GM23248 (cell line): ENCODE results near the gene DSE. TPM values are rescaled to one million over a fixed set of nuclear protein-coding genes. Genes with fewer than 3 reads are reported as not detected.

Experiments
- DNase-seq: peaks from one replicate; pipeline ENCODE4 v3.0.0-alpha.2; 2015
- H2AFZ ChIP-seq: fragments of 200-600 bp; sonication (generic); 2 replicates; pipeline ENCODE4 v1.6.1; 2016; ENCODE audit warnings: antibody characterized with exemption
- H3F3A ChIP-seq: fragments of 200-600 bp; sonication (generic); 2 replicates; pipeline ENCODE4 v1.6.1; 2016; ENCODE audit warnings: mild to moderate bottlenecking, antibody characterized with exemption, mixed run types; ENCODE audit not compliant: insufficient read depth
- H3K27ac ChIP-seq: fragments of 200-600 bp; sonication (generic); 2 replicates; pipeline ENCODE4 v1.5.1; 2016; ENCODE audit warnings: mild to moderate bottlenecking
- H3K27me3 ChIP-seq: fragments of 200-600 bp; sonication (generic); replicated peaks from 2 replicates; pipeline ENCODE4 v1.6.1; 2016; ENCODE audit warnings: mild to moderate bottlenecking; ENCODE audit not compliant: insufficient read depth
- H3K36me3 ChIP-seq: fragments of 200-600 bp; sonication (generic); 2 replicates; pipeline ENCODE4 v1.6.1; 2016; ENCODE audit warnings: low read depth, mild to moderate bottlenecking
- H3K4me1 ChIP-seq: fragments of 200-600 bp; sonication (generic); 2 replicates; pipeline ENCODE4 v1.6.1; 2016; ENCODE audit warnings: mild to moderate bottlenecking; ENCODE audit not compliant: insufficient read depth
- H3K4me2 ChIP-seq: fragments of 200-600 bp; sonication (generic); one replicate; pipeline ENCODE4 v1.6.1; 2016; ENCODE audit warnings: mild to moderate bottlenecking; ENCODE audit not compliant: unreplicated experiment
- H3K4me3 ChIP-seq: fragments of 200-600 bp; sonication (generic); 2 replicates; pipeline ENCODE4 v1.5.1; 2016; ENCODE audit warnings: mild to moderate bottlenecking
- H3K79me2 ChIP-seq: fragments of 200-600 bp; sonication (generic); 2 replicates; pipeline ENCODE4 v1.6.1; 2016; ENCODE audit warnings: mild to moderate bottlenecking; ENCODE audit not compliant: insufficient read depth
- H3K9ac ChIP-seq: fragments of 200-600 bp; sonication (generic); 2 replicates; pipeline ENCODE4 v1.6.1; 2016; ENCODE audit warnings: mild to moderate bottlenecking
- H3K9me2 ChIP-seq: fragments of 200-600 bp; sonication (generic); 2 replicates; pipeline ENCODE4 v1.6.1; 2016; ENCODE audit warnings: mixed run types, mild to moderate bottlenecking, moderate library complexity; ENCODE audit not compliant: insufficient read depth
- H3K9me3 ChIP-seq: fragments of 200-600 bp; sonication (generic); one replicate; pipeline ENCODE4 v1.6.1; 2017; ENCODE audit warnings: low read depth
- H4K20me1 ChIP-seq: fragments of 200-600 bp; sonication (generic); 2 replicates; pipeline ENCODE4 v1.6.0; 2016; ENCODE audit not compliant: insufficient read depth
- EZH2 ChIP-seq: fragments of 200-600 bp; sonication (generic); IDR thresholded peaks from 2 replicates; pipeline ENCODE4 v1.6.1; 2018; ENCODE audit warnings: antibody characterized with exemption, mild to moderate bottlenecking; ENCODE audit not compliant: insufficient read depth, poor library complexity, severe bottlenecking
- EZH2phosphoT487 ChIP-seq: fragments of 200-600 bp; sonication (generic); IDR thresholded peaks from 2 replicates; pipeline ENCODE4 v1.6.1; 2018; ENCODE audit warnings: antibody characterized with exemption, moderate library complexity, mild to moderate bottlenecking, low read depth; ENCODE audit not compliant: insufficient read depth
- WGBS, 2 experiments: methylation state at CpG; one replicate each; pipeline ENCODE4 v1.1.6; 2015 to 2017; ENCODE audit warnings: low lambda C conversion rate in 2 of 2, low coverage in 1 of 2; ENCODE audit errors: missing lambda C conversion rate in 2 of 2; 5-methylcytosine and 5-hydroxymethylcytosine counted together
- in situ Hi-C: fragments of 300-500 bp; cut with MboI; formaldehyde crosslinking; loops from 2 replicates; pipeline ENCODE4 v1.15.0; 2020
- polyA plus RNA-seq: library from polyadenylated mRNA; unstranded; fragments of >200 nt; fragmentation: Nextera tagmentation; extraction: Ambion mirVana; gene quantifications from 2 replicates; pipeline ENCODE4 v1.2.1, GENCODE V29; 2016
- total RNA-seq: library from RNA; depleted of rRNA; stranded (reverse); fragments of >200 nt; shearing (Covaris generic); gene quantifications from 2 replicates; pipeline ENCODE4 v1.2.3, GENCODE V29; 2014

DSE gene
- total and polyA plus RNA-seq, 2 experiments from 2014 or later: 42.7 to 83.9 TPM

DNA sequence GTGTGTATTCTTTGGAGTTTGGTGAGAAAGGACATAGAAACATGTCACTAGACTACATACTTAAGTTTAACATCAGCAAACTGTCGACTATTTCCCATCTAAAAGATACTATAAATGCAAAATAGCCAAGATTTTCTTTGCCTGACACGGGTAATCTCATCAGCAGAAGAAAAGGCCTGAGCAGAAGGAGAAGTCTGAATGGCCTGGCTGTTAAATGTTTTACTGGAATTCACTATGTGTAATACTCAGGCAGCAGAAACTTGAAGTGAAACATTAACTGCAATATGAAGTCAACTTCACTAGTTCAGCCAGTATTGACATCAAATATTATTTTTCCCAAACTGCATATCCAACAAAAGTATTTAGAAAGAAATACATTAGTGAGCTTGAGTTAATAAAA lies 6.4 kb upstream of the DSE start:
- Histone ChIP-seq H3K4me3 (no peak overlapping the region), H3K27ac (no peak overlapping the region), H3K9ac (no peak overlapping the region), H3K9me3 (no peaks in the 10 kb centered on the region), H3K79me2 (peaks cover 4% of the 10 kb centered on the region), H3K9me2 (no peaks in the 10 kb centered on the region), H3K27me3 (no peaks in the 10 kb centered on the region), H3K4me1 (peaks cover 16% of the 10 kb centered on the region), H3K4me2 (peak overlapping the region; percentile 26), H3F3A (peaks cover 7% of the 10 kb centered on the region; the same call in 1 of the 2 replicates), H4K20me1 (no peaks in the 10 kb centered on the region), H2AFZ (peak overlapping the region; percentile 47; the same call in 1 of the 2 replicates), H3K36me3 (no peaks in the 10 kb centered on the region)
- in situ Hi-C loops: no loop called here
- 73 to 80% methylated on average over 2 of the region's 2 CpGs for WGBS, 2 experiments
- no peak for TF ChIP-seq EZH2
- no peak for TF ChIP-seq EZH2phosphoT487
- DNase-seq: peak; percentile 39

DNA sequence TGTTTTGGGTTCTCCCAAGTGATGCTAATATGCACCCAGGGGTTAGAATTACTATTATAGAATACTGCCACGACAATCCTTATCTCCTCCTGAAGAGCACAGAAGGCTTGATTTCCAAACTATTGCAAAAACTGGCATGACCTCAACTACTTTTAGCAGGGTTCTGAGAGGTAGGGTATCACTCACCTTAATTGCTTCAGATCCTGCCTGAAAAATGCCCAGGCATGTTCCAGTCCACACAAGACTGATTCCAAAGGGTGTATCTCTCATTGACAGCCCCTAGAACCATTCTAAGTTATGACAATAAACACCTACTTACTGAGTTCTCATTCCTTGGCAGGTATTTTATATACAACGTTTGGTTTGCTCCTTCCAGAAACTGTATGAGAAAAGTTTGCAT lies 5.0 kb upstream of the DSE start:
- 92 to 95% methylated on average over 2 of the region's 2 CpGs for WGBS, 2 experiments
- in situ Hi-C loops: no loop called here
- H3K9ac ChIP-seq: no peak overlapping the region

DNA sequence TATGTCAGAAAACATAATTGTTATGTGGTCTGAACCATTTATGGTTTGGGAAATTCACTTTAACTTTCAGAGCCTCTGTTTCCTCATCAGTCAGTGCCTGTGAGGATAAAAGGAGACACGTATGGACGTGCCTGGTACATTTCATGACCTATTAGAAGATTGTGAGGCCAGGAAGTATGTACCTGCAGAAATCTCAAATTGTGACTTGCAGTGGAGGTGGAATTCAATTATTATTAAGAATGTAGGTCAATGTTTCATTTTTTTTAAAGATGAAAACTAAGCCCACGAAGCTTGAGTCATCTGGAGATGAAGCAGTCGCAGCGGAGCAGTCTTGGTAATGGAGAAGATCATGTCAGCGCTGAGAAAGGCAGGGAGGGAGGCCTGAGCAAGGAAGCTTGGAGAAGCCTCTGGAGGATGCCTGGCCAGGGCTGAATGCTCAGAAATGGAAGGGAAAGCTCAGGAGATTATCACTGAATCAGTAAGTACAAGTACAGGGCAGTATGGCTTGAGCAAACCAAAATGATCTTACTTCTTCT lies 3.9 kb upstream of the DSE start:
- H3K36me3 ChIP-seq: no peaks in the 10 kb centered on the region
- no peaks in the 10 kb centered on the region for H3K9me3 ChIP-seq
- in situ Hi-C loops: no loop called here
- 92 to 96% methylated on average over 6 of the region's 6 CpGs for WGBS, 2 experiments
- no peak for DNase-seq
- no peak overlapping the region for H3K4me3 ChIP-seq
- H3K27me3 ChIP-seq: no peaks in the 10 kb centered on the region
- TF ChIP-seq EZH2phosphoT487 (no peak), EZH2 (no peak)
- H4K20me1 ChIP-seq: no peaks in the 10 kb centered on the region
- H3K9me2 ChIP-seq: no peaks in the 10 kb centered on the region
- no peak overlapping the region for H3K9ac ChIP-seq
- H3F3A ChIP-seq: peaks cover 9% of the 10 kb centered on the region
- no peak overlapping the region for H2AFZ ChIP-seq
- no peak overlapping the region for H3K27ac ChIP-seq
- peaks cover 17% of the 10 kb centered on the region for H3K79me2 ChIP-seq
- H3K4me2 ChIP-seq: no peak overlapping the region
- peaks cover 16% of the 10 kb centered on the region for H3K4me1 ChIP-seq

More for the DNA sequence above, 5.0 kb upstream of the DSE start:
- Histone ChIP-seq H3K27ac (no peak overlapping the region), H3K79me2 (peaks cover 15% of the 10 kb centered on the region), H3K4me1 (peaks cover 16% of the 10 kb centered on the region), H3K9me2 (no peaks in the 10 kb centered on the region), H2AFZ (no peak overlapping the region), H3K4me3 (no peak overlapping the region), H3K27me3 (no peaks in the 10 kb centered on the region), H3K36me3 (no peaks in the 10 kb centered on the region), H4K20me1 (no peaks in the 10 kb centered on the region), H3K9me3 (no peaks in the 10 kb centered on the region), H3K4me2 (no peak overlapping the region), H3F3A (peaks cover 7% of the 10 kb centered on the region)
- no peak for TF ChIP-seq EZH2phosphoT487
- no peak for TF ChIP-seq EZH2
- no peak for DNase-seq

DNA sequence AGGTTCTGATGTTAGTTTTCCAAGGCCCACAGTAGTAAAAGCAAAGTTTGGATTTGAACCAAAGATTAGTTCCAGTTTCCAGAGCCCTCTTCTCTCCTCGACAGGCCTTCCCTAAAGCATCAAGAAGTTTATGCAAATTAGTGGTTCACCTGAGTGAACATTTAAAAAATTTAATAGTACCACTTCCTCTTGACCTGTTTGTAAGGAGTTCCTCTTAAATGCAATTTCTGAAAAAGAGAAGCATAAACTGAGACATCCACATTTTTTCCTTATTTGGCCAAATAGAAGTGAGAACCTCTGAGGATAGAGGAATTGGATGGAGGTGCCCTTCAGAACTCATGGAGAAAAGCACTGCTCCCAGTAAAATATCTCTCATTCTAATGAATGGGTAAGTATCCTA lies 1.2 kb upstream of the DSE start:
- H3F3A ChIP-seq: peaks cover 5% of the 10 kb centered on the region
- peak overlapping the region; percentile 99 for H3K4me2 ChIP-seq
- H3K27me3 ChIP-seq: no peaks in the 10 kb centered on the region
- peak overlapping the region; percentile 87; the same call in 1 of the 2 replicates for H3K27ac ChIP-seq
- no peaks in the 10 kb centered on the region for H3K9me3 ChIP-seq
- no peaks in the 10 kb centered on the region for H3K9me2 ChIP-seq
- H3K36me3 ChIP-seq: no peaks in the 10 kb centered on the region
- H4K20me1 ChIP-seq: no peaks in the 10 kb centered on the region
- TF ChIP-seq EZH2 (no peak), EZH2phosphoT487 (no peak)
- no peak for DNase-seq
- H3K4me3 ChIP-seq: peak overlapping the region; percentile 82
- H3K4me1 ChIP-seq: peaks cover 15% of the 10 kb centered on the region
- H2AFZ ChIP-seq: peak overlapping the region; percentile 89; the same call in 1 of the 2 replicates
- in situ Hi-C loops: no loop called here
- whole genome bisulfite sequencing, 2 experiments: 34 to 52% methylated on average over 1 of the region's 1 CpG
- peaks cover 44% of the 10 kb centered on the region for H3K79me2 ChIP-seq
- H3K9ac ChIP-seq: peak overlapping the region; percentile 90
